ENCODE results near the gene COMMD4.
"Not testable (repeated sequence)": the region's sequence is repeated elsewhere in the genome, so short reads cannot be mapped to it uniquely, and the experiment has no call there.

The COMMD4 gene

DNA sequence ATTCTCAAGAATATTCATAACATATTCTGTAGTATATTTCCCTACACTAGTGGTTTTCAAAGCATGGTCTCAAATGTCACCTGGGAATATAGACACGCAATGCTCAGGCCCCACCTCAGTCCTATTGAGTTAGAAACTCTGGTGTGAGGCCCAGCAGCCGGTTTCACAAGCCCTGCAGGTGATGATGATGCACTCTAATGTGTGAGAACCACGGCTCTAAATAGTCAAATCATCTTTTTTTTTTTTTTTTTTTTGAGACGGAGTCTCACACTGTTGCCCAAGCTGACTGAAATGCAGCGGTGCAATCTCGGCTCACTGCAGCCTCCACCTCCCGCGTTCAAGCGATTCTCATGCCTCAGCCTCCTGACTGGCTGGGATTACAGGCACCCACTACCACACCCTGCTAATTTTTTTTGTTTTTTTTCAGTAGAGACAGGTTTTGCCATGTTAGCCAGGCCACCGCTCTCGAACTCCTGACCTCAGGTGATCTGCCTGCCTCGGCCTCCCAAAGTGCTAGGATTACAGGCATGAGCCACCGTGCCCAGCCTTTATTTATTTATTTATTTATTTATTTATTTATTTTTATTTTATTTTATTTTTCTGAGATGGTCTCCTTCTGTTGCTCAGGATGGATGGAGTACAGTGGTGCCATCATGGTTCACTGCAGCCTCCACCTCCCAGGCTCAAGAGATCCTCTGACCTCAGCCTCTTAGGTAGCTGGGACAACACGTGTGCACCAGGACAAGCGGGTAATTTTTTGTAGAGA lies 2.0 kb upstream of the COMMD4 start:
- DNase-seq: not testable (repeated sequence)

DNA sequence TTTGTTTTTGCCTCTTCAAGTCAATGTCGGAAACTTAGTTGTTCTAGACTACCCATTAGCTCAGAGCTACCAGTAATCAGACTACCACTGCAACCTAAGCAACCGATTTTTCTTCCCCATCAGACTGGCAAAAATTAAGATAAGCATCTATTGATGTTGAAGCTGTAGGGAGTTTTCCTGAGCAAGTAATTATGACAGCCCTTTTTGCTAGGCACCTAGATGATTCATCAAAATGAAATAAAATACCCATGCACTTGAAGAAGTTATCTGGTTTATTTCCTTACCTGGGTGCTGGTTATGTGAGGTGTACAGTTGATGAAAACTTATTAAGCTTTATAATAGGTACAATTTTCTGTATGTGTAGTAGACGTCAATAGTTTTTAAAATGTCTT lies 554 bp upstream of the COMMD4 start:
- DNase-seq: no peak

DNA sequence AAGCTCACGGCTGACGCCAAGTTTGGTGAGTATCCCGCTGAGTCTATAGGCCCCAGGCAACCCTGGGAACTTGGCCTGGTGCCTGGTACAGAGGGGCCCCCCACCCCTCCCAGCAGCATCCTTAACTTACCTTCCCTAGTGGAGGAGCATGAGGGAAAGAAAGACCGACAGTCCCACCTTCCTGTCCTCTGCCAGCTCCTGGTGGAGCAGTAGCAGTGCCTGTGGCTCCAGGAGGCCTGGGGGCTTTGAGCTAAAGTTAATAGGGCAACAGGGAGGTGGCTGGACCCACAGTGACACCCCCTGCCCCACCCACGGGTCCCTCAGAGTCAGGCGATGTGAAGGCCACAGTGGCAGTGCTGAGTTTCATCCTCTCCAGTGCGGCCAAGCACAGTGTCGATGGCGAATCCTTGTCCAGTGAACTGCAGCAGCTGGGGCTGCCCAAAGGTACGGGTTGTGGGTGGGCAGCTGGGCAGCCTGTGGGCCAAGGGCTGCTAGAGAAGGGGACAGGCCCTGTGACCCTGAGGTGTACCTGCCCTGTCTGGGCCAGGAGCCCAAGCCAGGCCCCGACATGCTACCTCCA lies 2.9 kb downstream of the COMMD4 start:
- DNase-seq: no peak

DNA sequence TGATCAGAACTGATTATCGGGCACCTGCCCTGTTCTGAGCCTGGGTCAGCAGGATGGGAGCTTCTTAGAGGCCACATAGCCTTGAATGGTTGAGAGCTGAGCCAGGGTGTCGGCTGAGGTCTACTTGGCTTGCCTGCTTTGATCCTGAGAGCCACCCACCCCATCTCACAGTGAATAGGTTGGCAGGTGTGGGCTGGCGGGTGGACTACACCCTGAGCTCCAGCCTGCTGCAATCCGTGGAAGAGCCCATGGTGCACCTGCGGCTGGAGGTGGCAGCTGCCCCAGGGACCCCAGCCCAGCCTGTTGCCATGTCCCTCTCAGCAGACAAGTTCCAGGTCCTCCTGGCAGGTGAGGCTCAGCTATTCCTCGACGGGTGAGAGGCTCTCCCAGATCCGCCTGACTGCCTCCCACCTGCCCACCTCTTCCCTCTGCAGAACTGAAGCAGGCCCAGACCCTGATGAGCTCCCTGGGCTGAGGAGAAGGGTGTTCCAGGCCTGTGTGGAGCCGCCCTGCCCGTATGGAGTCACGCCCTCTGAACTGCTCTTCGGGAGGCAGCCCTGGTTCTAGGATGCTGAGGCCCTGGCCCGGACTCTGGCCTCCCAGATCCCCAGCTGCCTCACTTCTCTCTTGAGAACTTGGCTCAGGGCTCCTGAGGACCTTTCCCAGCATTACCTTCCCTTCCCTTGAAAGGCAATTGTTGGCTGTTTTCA lies 3.8 kb downstream of the COMMD4 start:
- no peak for DNase-seq

DNA sequence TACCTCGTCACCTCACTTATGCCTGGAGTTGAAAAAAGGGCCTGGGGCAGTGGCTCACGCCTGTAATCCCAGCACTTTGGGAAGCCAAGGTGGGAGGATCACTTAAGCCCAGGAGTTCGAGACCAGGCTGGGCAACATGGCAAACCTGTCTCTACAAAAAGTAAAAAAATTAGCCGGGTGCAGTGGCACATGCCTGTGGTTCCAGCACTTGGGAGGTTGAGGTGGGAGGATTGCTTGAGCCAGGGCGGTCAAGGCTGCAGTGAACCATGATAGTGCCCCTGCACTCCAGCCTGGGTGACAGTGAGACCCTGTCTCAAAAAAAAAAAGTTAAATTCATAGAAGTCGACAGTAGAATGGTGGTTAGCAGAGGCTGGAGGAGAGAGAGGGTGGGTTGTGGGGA lies 6.4 kb downstream of the COMMD4 start:
- DNase-seq: no peak

DNA sequence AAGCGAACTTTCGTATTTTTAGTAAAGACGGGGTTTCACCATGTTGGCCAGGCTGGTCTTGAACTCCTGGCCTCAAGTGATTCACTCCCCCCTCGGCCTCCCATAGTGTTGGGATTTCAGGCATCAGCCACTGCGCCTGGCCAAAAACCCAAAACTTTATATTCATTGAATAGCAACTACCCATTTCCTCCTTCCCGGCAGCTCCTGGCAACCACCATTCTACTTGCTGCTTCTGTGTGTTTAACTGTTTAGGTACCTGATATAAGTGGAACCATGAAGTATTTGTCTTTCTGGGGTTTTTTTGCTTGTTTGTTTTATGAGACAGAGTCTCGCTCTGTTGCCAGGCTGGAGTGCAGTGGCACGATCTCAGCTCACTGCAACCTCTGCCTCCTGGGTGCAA lies 8.1 kb downstream of the COMMD4 start:
- DNase-seq: not testable (repeated sequence)

DNA sequence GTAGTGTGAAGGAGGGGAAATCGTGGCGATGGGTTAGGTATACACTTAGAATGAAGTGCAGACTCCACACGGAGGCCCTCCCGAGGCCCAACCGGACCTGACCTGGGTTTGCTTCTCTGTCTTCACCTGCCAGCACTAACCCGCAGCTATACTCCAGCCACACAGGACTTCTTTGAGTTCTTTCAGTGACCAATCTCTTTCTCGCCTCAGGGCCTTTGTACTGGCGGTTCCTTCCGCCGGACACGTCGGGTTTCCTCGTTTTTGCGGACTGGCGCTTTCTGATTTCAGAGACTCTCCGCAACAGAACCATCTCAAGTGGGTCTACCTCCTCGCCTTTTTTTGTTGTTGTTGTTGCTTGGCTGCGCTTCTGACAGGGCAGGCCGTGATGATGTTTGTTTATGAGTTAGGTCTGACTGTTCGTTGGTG lies 10.9 kb downstream of the COMMD4 start, which contains the start of gene NEIL1:
Gene NEIL1 (plus strand): TSS at position 244 of the 426 bp plus-strand sequence. CDS start 1,867 bp downstream, outside the sequence.
- DNase-seq: no peak

DNA sequence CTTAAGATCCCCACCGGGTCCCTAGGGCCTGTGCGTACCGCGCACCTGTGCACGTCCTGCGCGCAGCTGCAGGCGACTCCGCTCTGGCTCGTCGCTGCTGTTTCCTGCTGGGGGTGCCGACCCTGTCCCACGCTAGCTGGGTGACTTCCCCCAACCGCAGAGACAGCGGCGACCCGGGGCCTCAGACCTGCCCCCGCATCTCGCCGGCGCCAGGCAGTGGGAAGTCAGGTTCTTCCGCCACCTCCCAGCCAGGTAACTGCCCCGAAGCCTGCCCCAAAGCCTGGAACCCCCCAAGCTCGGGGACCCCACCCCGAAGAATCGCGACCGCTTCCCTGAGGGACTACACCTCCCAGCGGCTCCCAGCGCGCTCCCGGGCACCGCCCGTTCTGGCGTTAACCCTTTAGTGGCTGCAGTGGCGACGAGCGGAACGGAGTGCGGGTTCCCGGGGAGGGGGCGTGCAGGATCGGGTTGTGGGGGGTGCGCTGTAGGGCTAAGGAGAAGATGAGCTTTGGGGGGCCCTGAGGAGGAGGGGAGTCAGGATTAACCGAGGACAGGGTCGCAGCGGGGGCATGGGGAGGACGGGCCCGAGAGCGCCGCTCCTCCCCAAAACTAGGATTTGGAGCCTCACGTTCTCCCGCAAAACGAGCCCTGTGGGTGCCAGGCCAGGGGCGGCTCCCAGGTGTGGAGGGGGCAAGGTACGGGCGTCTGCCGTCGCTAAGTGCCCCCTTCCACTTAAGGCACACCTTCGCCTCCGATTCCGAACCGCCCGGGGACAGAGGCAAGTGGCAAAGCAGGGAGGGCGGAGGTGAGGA lies 11.6 kb downstream of the COMMD4 start:
- DNase-seq: peak; percentile 43

DNA sequence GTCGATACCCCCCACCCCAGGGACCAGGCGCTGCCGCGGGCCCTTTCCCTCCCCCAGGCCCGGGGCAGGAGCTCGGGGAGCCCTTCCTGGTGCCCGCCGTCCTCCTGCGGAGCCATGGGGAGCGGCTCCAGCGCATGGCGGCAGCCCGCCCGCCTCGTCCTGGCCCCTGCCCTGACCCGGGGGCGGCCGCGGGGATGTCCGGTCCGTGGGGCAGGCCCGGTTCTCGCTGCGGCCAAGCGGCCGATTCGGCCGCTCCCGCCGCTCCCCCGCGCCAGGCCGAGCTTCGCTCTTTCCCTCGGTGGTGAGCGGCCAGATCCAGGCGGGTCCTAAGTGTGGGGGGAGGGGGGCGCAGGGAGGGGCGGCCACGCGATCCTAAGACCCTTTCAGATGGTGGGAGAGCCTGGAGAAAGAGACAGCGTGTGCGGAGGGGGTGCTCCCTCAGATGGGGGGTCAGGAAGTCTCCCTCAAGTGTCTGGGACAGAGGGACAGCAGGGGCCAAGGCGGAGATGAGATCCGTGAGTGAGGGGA lies 12.2 kb downstream of the COMMD4 start:
- no peak for DNase-seq

DNA sequence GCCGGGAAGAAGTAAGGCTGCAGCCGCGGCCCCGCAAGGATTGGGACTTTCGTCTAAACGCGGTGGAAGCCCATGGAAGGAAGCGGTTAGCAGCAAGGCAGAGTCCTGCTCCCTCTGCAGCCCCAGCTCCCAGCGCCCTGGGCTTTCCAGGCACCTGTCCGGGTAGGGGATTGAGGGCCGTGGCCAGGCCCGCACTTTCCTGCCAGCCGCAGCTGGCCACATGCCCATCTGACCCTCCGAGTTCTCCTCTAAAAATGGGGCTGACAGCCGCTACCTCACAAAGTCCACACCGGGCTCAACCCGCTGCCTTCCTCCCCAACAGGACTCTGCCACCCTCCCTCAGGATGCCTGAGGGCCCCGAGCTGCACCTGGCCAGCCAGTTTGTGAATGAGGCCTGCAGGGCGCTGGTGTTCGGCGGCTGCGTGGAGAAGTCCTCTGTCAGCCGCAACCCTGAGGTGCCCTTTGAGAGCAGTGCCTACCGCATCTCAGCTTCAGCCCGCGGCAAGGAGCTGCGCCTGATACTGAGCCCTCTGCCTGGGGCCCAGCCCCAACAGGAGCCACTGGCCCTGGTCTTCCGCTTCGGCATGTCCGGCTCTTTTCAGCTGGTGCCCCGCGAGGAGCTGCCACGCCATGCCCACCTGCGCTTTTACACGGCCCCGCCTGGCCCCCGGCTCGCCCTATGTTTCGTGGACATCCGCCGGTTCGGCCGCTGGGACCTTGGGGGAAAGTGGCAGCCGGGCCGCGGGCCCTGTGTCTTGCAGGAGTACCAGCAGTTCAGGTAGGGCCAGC lies 12.9 kb downstream of the COMMD4 start:
- DNase-seq: no peak

DNA sequence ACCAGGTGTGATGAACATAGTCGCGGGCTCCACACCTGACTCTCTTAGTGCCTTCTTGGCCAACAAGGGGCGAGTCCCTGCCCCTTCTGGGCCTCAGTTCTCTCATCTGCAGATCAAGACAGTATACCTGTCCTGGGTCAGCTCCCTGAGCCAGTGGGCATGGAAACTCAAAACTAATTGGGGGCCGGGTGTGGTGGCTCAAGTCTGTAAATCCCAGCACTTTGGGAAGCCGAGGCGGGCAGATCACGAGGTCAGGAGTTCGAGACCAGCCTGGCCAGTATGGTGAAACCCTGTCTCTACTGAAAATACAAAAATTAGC lies 13.4 kb downstream of the COMMD4 start:
- not testable (repeated sequence) for DNase-seq

DNA sequence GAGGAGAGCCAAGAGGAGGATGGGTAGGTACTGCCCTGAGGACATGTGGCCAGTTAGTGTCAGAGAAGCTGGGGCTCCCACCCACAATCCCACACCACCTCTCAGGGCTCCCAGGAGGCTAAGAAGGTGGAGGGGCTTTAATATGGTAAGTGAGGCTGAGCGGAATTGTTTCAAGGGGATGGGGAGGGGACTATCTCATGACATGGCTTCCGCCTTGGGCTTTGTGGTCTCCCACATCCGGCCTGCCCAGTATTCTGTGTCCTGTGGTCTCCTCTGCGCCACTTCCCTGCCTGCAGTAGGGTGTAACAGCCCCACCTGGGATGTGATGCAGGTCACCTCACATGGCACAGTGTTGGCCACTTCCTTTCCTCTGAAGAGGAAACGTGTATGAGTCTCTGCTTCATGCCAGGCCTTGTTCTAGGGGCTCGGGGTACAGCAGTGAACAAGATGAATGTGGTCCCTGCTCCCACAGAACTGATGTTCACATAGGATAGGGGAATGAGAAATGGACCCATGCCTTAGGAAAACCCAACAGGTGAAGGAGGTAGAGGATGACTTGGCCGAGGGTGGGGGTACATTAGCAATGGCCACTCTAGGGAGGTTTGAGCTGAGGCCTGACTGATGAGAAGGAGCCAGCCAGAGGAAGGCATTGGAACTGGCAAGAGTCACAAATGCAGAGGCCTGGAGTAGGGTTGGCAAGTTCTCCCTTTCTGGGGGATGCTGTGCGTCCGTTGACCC lies 14.2 kb downstream of the COMMD4 start:
- peak; percentile 38 for DNase-seq

DNA sequence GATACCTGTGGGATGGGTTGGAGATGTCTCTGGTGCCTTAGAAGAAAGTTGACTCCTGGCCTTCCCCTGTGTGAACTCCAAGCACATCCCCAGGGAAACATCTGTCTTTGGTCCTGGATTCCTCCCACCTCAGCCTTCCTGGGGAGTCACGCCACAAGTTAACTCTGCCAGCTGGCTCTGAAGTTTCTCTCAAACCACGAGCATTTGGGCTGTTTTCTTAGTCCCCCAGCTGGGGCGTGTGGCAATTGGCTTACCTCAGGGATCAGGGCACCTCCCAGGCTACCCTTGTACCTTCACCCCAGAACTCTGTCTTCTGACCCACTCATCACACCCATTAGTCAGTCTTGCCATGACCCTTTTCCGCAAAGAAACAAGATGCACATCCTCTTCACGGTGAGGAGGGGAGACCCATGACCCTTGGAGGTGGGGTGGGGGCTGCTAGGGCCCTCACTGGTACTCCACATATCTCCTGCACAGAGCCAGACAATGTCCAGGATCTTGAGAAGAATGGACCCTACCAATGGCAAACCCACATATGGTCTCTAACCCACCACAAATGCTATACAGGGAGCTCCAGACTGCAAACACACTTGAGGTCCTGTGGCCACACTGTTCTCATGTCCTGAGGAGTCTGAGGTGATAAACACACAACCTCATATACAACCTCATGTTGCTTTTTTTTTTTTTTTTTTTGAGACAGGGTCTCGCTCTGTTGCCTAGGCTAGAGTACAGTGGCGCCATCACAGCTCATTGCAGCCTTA lies 14.9 kb downstream of the COMMD4 start:
- DNase-seq: no peak

DNA sequence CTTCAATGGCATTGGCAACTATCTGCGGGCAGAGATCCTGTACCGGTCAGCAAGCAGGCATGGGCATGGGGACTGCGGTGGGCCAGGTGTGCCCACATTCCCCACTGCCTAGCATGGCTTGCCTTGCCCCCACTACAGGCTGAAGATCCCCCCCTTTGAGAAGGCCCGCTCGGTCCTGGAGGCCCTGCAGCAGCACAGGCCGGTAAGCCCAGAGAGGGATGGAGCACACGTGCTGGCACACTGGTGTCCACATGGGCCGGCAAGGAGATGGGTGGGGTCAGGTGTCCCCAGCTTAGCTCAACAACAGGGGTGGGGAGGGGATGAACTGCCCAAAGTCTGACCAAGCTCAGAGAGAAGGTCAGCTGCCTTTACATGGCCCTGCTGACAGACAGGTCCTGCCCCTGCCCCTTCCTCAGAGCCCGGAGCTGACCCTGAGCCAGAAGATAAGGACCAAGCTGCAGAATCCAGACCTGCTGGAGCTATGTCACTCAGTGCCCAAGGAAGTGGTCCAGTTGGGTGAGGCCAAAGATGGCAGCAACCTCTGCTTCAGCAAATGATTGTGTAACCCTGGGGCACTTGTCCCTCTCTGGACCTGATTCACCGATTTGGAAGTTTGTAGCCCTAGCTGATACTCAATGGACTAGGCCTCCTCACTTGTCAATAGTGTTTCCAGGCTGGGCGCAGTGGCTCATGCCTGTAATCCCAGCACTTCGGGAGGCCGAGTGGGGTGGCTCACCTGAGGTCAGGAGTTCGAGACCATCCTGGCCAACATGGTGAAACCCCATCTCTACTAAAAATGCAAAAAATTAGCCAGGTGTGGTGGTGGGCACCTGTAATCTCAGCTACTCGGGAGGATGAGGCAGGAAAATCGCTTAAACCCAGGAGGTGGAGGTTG lies 16.6 kb downstream of the COMMD4 start:
- no peak for DNase-seq

DNA sequence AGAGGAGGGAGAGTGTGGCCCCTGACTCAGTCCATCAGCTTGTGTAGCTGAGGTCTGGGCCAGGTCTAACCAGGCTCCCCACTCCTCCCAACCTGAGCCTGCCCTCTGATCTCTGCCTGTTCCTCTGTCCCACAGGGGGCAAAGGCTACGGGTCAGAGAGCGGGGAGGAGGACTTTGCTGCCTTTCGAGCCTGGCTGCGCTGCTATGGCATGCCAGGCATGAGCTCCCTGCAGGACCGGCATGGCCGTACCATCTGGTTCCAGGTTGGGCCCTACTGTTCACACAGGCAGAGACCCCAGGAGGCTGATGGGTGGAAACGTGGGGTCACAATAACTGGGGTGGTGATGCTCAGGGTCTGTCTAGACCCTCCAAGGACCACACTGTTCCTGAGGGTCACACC lies 17.7 kb downstream of the COMMD4 start:
- no peak for DNase-seq

DNA sequence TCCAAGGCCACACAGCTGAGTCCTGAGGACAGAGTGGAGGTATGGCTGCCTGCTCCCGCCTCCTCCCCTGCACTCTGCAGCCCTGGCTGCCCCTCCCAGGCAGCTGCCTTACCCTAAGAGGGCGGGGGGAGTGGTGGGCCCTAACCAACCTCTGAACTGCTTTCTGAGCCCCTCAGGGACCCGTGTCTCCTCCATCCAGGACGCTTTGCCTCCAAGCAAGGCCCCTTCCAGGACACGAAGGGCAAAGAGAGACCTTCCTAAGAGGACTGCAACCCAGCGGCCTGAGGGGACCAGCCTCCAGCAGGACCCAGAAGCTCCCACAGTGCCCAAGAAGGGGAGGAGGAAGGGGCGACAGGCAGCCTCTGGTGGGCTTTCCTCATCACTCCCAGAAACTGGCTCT lies 18.6 kb downstream of the COMMD4 start:
- DNase-seq: no peak

DNA sequence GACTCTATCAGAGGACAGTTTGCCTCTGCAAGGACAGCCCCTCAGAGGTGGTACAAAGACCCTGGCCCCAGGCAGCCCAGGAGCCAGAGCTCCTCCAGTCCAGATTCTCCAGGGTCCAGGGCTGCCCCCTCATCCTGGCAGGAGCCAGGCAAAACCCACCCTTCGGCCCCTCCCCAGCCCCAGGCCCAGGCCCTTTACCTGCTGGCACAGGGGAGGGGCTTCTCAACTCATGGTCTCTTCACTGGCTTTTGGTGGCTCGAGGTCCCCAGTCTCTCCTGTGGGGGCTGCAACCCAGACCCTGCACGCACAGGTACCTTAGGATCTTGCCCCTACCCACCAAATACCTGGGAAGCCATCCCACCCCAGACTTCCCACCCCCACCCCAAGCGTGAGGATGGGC lies 19.5 kb downstream of the COMMD4 start:
- no peak for DNase-seq

DNA sequence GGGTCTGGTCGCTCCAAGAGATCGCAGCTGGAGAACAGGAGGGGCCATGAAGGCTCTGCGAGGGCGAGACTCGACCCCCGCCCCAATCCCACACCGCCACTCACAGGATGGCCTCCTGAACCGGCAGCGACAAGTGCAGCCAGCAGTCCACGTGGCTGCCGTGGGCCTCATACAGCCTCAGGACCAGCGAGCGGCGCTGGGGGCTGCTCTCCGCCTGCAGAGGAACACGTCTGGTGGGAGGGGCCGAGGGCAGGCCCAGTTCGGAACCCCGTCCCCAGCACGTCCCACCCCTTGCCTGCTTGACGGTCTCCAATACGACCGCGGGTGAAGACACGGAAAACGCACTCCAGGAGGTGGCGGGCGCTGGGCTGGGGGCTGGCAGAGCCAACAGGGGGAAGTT lies 20.1 kb downstream of the COMMD4 start:
- no peak for DNase-seq

DNA sequence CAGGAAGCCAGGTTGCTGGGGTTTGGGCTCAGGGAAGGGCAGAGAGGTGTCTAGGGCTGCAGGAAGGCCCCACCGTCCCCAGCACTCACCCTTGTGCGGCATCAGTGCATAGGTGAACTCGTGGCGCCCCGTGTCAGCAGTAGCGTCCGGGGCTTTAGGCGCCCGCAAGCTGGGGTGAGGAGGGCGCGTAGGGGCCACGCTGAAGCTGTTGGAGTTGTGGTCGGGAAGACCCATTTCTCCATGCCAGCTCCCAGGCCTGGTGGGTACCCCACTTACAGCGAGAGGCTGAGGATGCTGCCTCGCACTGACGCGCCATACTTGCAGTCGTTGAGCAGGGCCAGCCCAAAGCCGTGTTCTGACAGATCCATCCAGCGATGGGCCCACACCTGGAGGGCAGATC lies 20.7 kb downstream of the COMMD4 start:
- DNase-seq: no peak

Data from stimulated activated naive CD4-positive, alpha-beta T cell treated with Interleukin-2 at 50 U/mL for 16 hours (primary cell).